H9 (cell line): ENCODE data around the gene UCP3. TPM values are rescaled to one million over a fixed set of nuclear protein-coding genes. Genes with fewer than 3 reads are reported as not detected.

Experiments used
- DNase-seq: peaks from one replicate; pipeline ENCODE4 v3.0.0-alpha.2; 2017
- H2AFZ ChIP-seq: one replicate; pipeline ENCODE4 v1.6.1; 2013; ENCODE audit warnings: mild to moderate bottlenecking, low read length, control low read depth, moderate library complexity
- H2AK5ac ChIP-seq: 2 replicates; pipeline ENCODE4 v1.6.1; 2013; ENCODE audit warnings: low read length, control low read depth, mixed read lengths; ENCODE audit not compliant: insufficient read length
- H2BK120ac ChIP-seq: one replicate; pipeline ENCODE4 v1.6.1; 2013; ENCODE audit warnings: low read depth, mild to moderate bottlenecking, low read length, control low read depth, inconsistent platforms; ENCODE audit not compliant: poor library complexity, severe bottlenecking
- H2BK12ac ChIP-seq: 2 replicates; pipeline ENCODE4 v1.6.1; 2013; ENCODE audit warnings: low read length, control low read depth, mixed read lengths, low read depth; ENCODE audit not compliant: insufficient read length
- H2BK15ac ChIP-seq: 2 replicates; pipeline ENCODE4 v1.6.1; 2013; ENCODE audit warnings: low read depth, low read length, control low read depth
- H2BK20ac ChIP-seq: one replicate; pipeline ENCODE4 v1.6.1; 2013; ENCODE audit warnings: low read depth, mild to moderate bottlenecking, low read length, control low read depth, inconsistent platforms; ENCODE audit not compliant: poor library complexity, severe bottlenecking
- H2BK5ac ChIP-seq: 2 replicates; pipeline ENCODE4 v1.6.1; 2013; ENCODE audit warnings: low read length, control low read depth, mixed read lengths; ENCODE audit not compliant: insufficient read length
- H3K14ac ChIP-seq: 2 replicates; pipeline ENCODE4 v1.6.1; 2013; ENCODE audit warnings: low read length, control low read depth; ENCODE audit not compliant: insufficient read depth
- H3K18ac ChIP-seq: 2 replicates; pipeline ENCODE4 v1.6.1; 2013; ENCODE audit warnings: low read depth, mild to moderate bottlenecking, mixed read lengths, low read length, control low read depth; ENCODE audit not compliant: insufficient read length
- H3K23ac ChIP-seq: 2 replicates; pipeline ENCODE4 v1.6.1; 2013; ENCODE audit warnings: low read length, control low read depth, mixed read lengths, low read depth; ENCODE audit not compliant: insufficient read length
- H3K23me2 ChIP-seq: 2 replicates; pipeline ENCODE4 v1.6.1; 2013; ENCODE audit warnings: low read depth, mild to moderate bottlenecking, mixed read lengths, low read length, control low read depth; ENCODE audit not compliant: insufficient read length, poor library complexity, severe bottlenecking
- H3K27ac ChIP-seq: 2 replicates; pipeline ENCODE4 v1.5.1; 2013; ENCODE audit warnings: low read length, control low read depth, mixed read lengths, low read depth; ENCODE audit not compliant: insufficient read length
- H3K27me3 ChIP-seq: 2 replicates; pipeline ENCODE4 v1.6.1; 2013; ENCODE audit warnings: low read length, control low read depth, inconsistent platforms; ENCODE audit not compliant: insufficient read depth
- H3K4ac ChIP-seq: 2 replicates; pipeline ENCODE4 v1.6.1; 2013; ENCODE audit warnings: low read depth, mild to moderate bottlenecking, control low read depth, inconsistent platforms, low read length, moderate library complexity
- H3K4me1 ChIP-seq: 2 replicates; pipeline ENCODE4 v1.6.1; 2013; ENCODE audit warnings: low read length, control low read depth, inconsistent platforms; ENCODE audit not compliant: insufficient read depth
- H3K4me2 ChIP-seq: 2 replicates; pipeline ENCODE4 v1.6.1; 2013; ENCODE audit warnings: low read length, control low read depth, mixed read lengths; ENCODE audit not compliant: insufficient read length, insufficient read depth
- H3K56ac ChIP-seq: 2 replicates; pipeline ENCODE4 v1.6.1; 2013; ENCODE audit warnings: low read depth, mild to moderate bottlenecking, mixed read lengths, low read length, control low read depth; ENCODE audit not compliant: insufficient read length
- H3K79me1 ChIP-seq: 2 replicates; pipeline ENCODE4 v1.6.1; 2013; ENCODE audit warnings: low read depth, mild to moderate bottlenecking, moderate library complexity, low read length, control low read depth, inconsistent platforms; ENCODE audit not compliant: insufficient read depth, poor library complexity, severe bottlenecking
- H3K79me2 ChIP-seq: 2 replicates; pipeline ENCODE4 v1.6.1; 2013; ENCODE audit warnings: low read length, control low read depth, inconsistent platforms; ENCODE audit not compliant: insufficient read depth
- H3K9ac ChIP-seq: 2 replicates; pipeline ENCODE4 v1.6.1; 2013; ENCODE audit warnings: low read length, control low read depth, mixed read lengths; ENCODE audit not compliant: insufficient read length; ENCODE audit errors: extremely low read depth
- H3K9me3 ChIP-seq: one replicate; pipeline ENCODE4 v1.6.1; 2013; ENCODE audit warnings: low read depth, low read length, inconsistent platforms; ENCODE audit not compliant: control insufficient read depth
- H3T11ph ChIP-seq: one replicate; pipeline ENCODE4 v1.6.1; 2013; ENCODE audit warnings: mild to moderate bottlenecking, low read length, control low read depth, inconsistent platforms
- H4K20me1 ChIP-seq: one replicate; pipeline ENCODE4 v1.6.1; 2013; ENCODE audit not compliant: control insufficient read depth, insufficient read length, insufficient read depth
- H4K5ac ChIP-seq: 2 replicates; pipeline ENCODE4 v1.6.1; 2013; ENCODE audit warnings: low read depth, mild to moderate bottlenecking, mixed read lengths, low read length, control low read depth; ENCODE audit not compliant: insufficient read length
- H4K8ac ChIP-seq: replicated peaks from 2 replicates; pipeline ENCODE4 v1.6.1; 2013; ENCODE audit warnings: low read length, control low read depth, mixed read lengths, low read depth; ENCODE audit not compliant: insufficient read length
- H4K91ac ChIP-seq: 2 replicates; pipeline ENCODE4 v1.6.1; 2013; ENCODE audit warnings: low read depth, mild to moderate bottlenecking, moderate library complexity, mixed read lengths, low read length, control low read depth; ENCODE audit not compliant: insufficient read length
- H3K27ac Mint-ChIP-seq, 3 experiments: 2 replicates in 2 of 3; 3 replicates in 1 of 3; pipeline ENCODE4 v1.8.0; 2020 to 2021; ENCODE audit warnings: mixed read lengths in 3 of 3, mild to moderate bottlenecking in 1 of 3, moderate library complexity in 1 of 3
- H3K27me3 Mint-ChIP-seq: 2 replicates; pipeline ENCODE4 v1.8.0; 2021; ENCODE audit warnings: low read depth, mild to moderate bottlenecking, moderate library complexity, mixed read lengths
- H3K36me3 Mint-ChIP-seq, 3 experiments: 2 replicates in 2 of 3; 3 replicates in 1 of 3; pipeline ENCODE4 v1.8.0; 2020 to 2021; ENCODE audit warnings: low read depth in 3 of 3, mixed read lengths in 3 of 3; ENCODE audit not compliant: insufficient read depth in 1 of 3
- H3K4me1 Mint-ChIP-seq, 2 experiments: 2 replicates each; pipeline ENCODE4 v1.8.0; 2020; ENCODE audit warnings: mixed read lengths in 2 of 2
- H3K4me3 Mint-ChIP-seq, 2 experiments: 2 replicates in 1 of 2; 3 replicates in 1 of 2; pipeline ENCODE4 v1.8.0; 2020 to 2021; ENCODE audit warnings: mild to moderate bottlenecking in 2 of 2, mixed read lengths in 2 of 2, moderate library complexity in 1 of 2
- H3K9me3 Mint-ChIP-seq, 2 experiments: 2 replicates in 1 of 2; 3 replicates in 1 of 2; pipeline ENCODE4 v1.8.0; 2020; ENCODE audit warnings: mild to moderate bottlenecking in 2 of 2, mixed read lengths in 2 of 2, moderate library complexity in 1 of 2
- WGBS: extraction: QIAGEN DNeasy Blood & Tissue Kit; methylation state at CpG from one replicate; pipeline ENCODE4 v1.1.7; 2013; ENCODE audit warnings: missing lambda C conversion rate, low lambda C conversion rate, mixed read lengths; ENCODE audit not compliant: insufficient read length; ENCODE audit errors: extremely low coverage; 5-methylcytosine and 5-hydroxymethylcytosine counted together
- total RNA-seq: library from RNA; stranded (reverse); gene quantifications from 2 replicates; pipeline ENCODE4 v1.2.1, GENCODE V29; 2021
- TF ChIP-seq, protein P1 (sequence below): fragments of 200-600 bp; sonication (generic); conservative IDR thresholded peaks from 3 replicates; pipeline ENCODE4 v1.8.0; 2021; ENCODE audit warnings: antibody characterized with exemption, mild to moderate bottlenecking

Gene UCP3
- total RNA-seq, 1 experiment from 2014 or later, result 0.85 TPM

DNA sequence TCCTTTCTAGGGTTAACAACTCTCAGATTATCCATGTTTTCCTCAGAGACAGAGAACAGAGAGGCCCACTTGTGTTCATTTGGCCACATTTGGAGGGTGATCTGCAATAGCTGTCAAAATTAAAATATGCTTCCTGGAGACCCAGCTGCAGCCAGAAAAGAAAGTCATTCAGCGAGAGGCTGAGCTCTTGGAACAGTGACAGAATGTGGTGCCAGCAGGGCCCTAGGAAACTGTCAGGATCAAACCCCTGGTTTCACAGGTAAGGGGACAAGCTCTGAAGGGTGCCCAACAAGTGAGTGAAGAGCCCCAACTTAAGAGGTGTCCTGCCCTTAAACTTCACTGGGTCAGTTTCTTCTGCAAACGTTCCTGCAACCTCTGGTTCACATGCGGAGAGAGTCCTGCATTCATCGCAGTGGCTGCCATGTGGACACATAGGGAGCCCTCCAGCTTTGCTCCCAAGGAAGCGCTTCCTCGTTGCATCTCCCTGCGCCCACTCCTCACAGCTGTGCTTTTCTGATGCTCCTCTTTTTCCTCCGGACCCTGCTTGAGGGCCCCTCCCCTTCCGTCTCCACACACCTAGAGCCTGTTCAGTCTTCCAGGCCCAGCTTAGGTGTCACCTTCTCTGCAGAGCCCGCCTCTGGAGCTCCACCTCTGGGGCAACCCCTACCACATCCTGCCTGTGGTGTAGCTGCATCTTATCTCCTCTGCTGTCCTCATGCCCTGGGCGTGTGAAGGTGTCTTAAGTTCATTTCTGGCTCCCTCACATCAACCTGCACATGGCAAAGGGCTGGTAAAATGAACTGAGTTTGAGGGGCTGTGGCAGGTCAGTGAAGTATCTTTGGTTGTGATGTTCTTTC lies 3.9 kb downstream of the UCP3 start:
- Histone ChIP-seq H3K4me2 (no peak overlapping the region), H2BK20ac (no peak overlapping the region), H3K14ac (no peak overlapping the region), H3K4ac (no peak overlapping the region), H3K18ac (no peak overlapping the region), H3K27me3 (no peaks in the 10 kb centered on the region), H3K27ac (no peak overlapping the region), H2BK5ac (no peak overlapping the region), H4K5ac (no peak overlapping the region), H2BK15ac (no peak overlapping the region), H2AK5ac (no peak overlapping the region), H2BK120ac (no peak overlapping the region), H3K79me1 (no peaks in the 10 kb centered on the region), H4K91ac (no peak overlapping the region), H3K9me3 (no peaks in the 10 kb centered on the region), H2BK12ac (no peak overlapping the region), H4K8ac (no peak overlapping the region), H3T11ph (no peak overlapping the region), H4K20me1 (no peaks in the 10 kb centered on the region), H3K79me2 (no peaks in the 10 kb centered on the region), H3K9ac (no peak overlapping the region), H3K56ac (no peak overlapping the region), H2AFZ (no peak overlapping the region), H3K4me1 (no peaks in the 10 kb centered on the region), H3K23me2 (no peaks in the 10 kb centered on the region), H3K23ac (no peak overlapping the region)
- Mint-ChIP-seq H3K9me3 (no peaks in the 10 kb centered on the region), H3K27me3 (no peaks in the 10 kb centered on the region), H3K36me3 (no peaks in the 10 kb centered on the region; a peak in 1 of 7 replicates), H3K4me1 (peaks cover 13 to 27% of the 10 kb centered on the region in 2 experiments), H3K27ac (peak overlapping the region in 1 of 3 experiments; percentile 53; a peak in 1 of 7 replicates), H3K4me3 (no peak overlapping the region)
- TF ChIP-seq, protein P1, sequence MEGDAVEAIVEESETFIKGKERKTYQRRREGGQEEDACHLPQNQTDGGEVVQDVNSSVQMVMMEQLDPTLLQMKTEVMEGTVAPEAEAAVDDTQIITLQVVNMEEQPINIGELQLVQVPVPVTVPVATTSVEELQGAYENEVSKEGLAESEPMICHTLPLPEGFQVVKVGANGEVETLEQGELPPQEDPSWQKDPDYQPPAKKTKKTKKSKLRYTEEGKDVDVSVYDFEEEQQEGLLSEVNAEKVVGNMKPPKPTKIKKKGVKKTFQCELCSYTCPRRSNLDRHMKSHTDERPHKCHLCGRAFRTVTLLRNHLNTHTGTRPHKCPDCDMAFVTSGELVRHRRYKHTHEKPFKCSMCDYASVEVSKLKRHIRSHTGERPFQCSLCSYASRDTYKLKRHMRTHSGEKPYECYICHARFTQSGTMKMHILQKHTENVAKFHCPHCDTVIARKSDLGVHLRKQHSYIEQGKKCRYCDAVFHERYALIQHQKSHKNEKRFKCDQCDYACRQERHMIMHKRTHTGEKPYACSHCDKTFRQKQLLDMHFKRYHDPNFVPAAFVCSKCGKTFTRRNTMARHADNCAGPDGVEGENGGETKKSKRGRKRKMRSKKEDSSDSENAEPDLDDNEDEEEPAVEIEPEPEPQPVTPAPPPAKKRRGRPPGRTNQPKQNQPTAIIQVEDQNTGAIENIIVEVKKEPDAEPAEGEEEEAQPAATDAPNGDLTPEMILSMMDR, result no peak
- no CpG with 5 or more reads among the region's 11 CpGs for WGBS
- DNase-seq, result no peak
